Measurements from ENCODE around the gene COL5A1.
"Not testable (repeated sequence)": the region's sequence is repeated elsewhere in the genome, so short reads cannot be mapped to it uniquely, and the experiment has no call there.

Gene COL5A1

GRCh38 chr9:134692573-134692860 lies 50.9 kb downstream of the COL5A1 start:
- DNase-seq (ENCODE audit: low spot score) = no peak

GRCh38 chr9:134693011-134693410 lies 51.4 kb downstream of the COL5A1 start:
- DNase-seq (ENCODE audit: low spot score) = no peak

DNA sequence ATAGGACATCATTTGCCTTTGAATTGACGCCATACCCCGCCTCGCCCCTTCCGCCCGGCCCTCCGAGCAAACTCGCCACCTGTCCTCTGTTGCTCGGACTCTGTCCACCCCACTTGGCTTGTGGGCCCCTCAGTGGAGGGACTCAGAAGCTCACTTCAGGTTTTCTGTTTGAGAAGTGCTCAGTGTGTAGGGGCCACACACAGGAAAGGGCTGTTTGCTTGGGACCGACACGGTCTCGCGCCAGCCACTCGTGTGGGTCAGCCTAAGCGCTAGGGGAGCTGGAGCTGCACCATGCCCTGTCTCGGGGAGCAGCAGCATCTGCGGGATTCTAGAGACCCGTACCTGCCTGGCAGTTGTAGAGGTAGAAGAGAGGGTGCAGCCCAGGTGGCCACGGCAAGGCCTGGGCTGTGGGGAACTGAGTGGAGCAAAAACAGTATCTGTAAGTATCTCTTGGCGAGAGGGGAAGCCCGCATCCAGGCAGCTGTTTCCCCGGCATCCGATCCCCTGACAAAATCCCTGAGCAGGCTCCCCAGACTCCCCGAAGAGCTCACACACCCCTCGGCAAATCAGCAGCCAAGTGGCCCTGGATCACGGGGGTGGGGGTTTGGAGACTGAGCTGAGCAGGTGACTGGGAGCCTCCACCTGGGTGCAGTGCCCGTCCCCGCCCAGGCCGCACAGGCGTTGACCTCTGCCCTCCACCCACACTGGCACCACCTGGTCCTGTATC lies 52.2 kb downstream of the COL5A1 start:
- DNase-seq (ENCODE audit: low spot score) = no peak

DNA sequence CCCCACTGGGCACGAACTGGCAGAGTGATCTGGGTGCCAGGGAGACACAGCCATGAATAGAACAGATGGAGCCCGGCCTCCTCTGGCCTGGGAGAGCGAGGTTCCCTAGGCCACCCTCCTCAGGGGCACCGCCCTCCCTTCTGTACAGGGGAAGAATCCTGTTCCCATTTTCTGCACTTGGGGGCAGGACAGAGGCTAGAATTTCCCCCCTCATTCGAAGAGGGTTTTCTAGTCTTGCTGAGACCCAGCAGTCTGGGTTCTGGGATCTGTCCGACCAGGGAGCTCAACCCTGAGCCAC lies 52.7 kb downstream of the COL5A1 start:
- no peak for DNase-seq (ENCODE audit: low spot score)

- no peak for DNase-seq (ENCODE audit: low spot score)
Observed at GRCh38 chr9:134694714-134695113, 53.1 kb downstream of the COL5A1 start.

DNA sequence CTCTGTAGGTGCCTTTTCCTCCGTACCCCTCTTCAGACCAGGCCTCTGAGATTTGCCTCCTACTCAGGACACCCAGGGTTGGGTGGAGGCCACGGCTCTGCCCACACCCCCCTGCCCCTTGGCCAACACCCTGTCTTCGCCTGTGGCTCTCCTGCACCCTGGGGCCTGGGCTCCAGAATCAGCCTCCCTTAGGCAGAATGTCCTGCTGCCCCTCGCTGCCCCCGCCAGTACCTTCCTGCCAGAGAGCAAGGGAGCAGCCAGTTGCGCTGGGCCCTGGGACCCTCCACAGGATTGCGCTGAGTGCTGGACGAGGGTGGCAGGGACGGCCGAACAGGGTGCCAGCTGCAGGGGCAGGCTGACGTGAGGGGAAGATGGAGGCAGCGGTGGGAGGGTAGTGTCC lies 53.5 kb downstream of the COL5A1 start:
- DNase-seq (ENCODE audit: low spot score) = no peak

DNA sequence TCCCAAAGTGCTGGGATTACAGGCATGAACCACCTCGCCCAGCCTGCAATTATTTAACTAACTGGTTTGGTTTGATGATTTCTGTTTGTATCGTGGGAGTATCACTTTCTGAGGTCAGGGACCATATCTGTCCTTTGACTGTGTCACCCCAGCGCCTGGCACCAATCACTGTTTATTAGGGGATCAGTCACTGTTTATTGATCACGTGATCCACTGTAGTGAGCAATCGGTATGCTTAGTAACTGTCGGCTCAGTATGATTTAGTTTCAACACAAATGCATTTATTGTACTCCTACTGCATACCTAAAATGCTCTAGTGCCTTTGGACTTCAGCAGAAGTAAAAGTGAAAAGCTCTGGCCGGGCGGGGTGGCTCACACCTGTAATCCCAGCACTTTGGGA lies 54.8 kb downstream of the COL5A1 start:
- no peak for DNase-seq (ENCODE audit: low spot score)

GRCh38 chr9:134698111-134698510 lies 56.5 kb downstream of the COL5A1 start:
- DNase-seq (ENCODE audit: low spot score) = no peak

GRCh38 chr9:134698587-134699342 lies 57.2 kb downstream of the COL5A1 start:
- DNase-seq (ENCODE audit: low spot score) = peak; percentile 68

DNA sequence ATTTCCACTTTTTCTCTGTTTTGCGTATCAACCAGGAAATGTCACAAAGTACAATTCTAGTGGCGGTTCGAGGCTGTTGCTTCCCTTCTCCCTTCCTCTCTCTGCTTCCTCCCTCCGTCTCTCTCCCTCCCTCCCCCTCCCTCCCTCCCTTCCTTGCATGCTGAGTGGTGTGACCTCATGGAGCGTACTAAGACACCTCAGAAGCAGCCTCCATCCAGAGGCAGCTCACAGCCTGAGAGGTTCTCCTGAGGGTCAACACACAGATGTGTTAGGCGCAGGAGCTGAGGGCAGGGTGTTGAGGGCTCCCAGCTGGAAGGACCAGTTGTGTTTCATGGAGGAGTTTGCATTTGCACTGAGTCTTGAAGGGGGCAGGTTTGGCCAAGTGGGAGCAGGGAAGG lies 57.7 kb downstream of the COL5A1 start:
- no peak for DNase-seq (ENCODE audit: low spot score)

GRCh38 chr9:134700636-134701350 lies 59.2 kb downstream of the COL5A1 start:
- no peak for DNase-seq (ENCODE audit: low spot score)

DNA sequence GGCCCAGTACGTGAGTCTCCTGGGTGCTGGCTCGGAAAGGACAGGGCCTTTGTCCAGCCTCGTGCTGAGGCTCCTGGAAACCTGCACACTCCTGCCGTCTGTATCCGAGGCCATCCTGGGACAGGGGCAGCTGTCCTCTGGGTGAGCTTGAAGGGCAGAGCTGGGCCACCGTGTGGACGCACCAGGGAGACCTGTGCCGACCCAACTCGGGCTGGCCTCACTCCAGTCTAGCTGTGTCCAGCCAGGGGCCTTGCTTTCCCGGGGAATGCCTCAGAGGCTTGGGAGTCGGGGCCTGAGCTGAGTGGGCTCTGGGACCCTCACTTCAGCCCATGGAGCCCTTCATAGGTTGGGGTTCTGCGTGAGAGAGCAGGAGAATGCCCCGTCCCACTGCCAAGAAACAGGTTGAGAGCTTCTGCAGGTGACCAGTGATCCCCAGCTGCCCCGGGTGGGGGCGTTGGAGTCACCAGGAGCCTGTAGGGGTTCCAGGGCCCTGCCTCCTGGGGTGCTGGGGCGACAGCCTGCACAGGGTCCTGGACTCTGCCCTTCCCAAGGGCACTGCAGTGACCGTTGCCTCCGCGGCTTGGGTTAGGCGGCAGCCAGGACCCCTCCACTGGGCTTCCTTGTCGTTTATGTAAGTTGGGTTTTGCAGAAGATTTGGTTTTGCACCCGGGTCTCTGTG lies 60.1 kb downstream of the COL5A1 start:
- no peak for DNase-seq (ENCODE audit: low spot score)

- no peak for DNase-seq (ENCODE audit: low spot score)
Observed at GRCh38 chr9:134702291-134702690, 60.7 kb downstream of the COL5A1 start.

DNA sequence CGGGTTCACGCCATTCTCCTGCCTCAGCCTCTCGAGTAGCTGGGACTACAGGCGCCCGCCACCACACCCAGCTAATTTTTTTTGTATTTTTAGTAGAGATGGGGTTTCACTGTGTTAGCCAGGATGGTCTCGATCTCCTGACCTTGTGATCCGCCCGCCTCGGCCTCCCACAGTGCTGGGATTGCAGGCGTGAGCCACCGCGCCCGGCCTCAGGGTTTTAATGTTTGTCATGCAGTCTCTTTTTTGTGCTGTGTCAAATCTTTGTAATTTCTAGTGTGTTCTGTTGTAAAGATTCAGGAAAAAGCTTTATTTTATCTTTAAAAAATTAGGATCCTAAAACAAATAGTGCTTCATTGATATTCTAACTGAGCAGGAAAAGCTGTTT lies 62.1 kb downstream of the COL5A1 start:
- not testable (repeated sequence) for DNase-seq (ENCODE audit: low spot score)

- no peak for DNase-seq (ENCODE audit: low spot score)
Observed at GRCh38 chr9:134704498-134704897, 62.9 kb downstream of the COL5A1 start.

GRCh38 chr9:134705786-134706185 lies 64.2 kb downstream of the COL5A1 start:
- DNase-seq (ENCODE audit: low spot score) = no peak

DNA sequence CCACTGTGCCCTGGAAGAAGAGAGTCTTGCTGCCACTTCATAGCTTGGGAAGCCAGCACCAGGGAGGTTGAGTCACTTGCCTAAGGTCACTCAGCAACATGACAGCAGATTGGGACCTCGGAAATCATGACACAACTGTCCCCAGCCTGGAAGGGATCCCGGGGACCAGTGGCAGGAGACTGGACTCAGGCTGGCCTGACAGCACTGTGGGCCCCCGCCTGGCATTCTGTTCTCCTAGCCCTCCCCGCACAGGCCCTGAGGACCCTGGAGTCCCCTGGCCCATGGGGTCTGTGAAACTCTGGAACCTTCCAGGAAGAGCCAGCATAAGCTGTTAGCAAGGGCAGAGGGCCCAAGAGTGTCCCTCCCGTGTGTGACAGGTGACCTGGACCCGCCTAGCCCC lies 64.9 kb downstream of the COL5A1 start:
- no peak for DNase-seq (ENCODE audit: low spot score)

- DNase-seq (ENCODE audit: low spot score) = no peak
Observed at GRCh38 chr9:134707031-134707680, 65.6 kb downstream of the COL5A1 start.

DNA sequence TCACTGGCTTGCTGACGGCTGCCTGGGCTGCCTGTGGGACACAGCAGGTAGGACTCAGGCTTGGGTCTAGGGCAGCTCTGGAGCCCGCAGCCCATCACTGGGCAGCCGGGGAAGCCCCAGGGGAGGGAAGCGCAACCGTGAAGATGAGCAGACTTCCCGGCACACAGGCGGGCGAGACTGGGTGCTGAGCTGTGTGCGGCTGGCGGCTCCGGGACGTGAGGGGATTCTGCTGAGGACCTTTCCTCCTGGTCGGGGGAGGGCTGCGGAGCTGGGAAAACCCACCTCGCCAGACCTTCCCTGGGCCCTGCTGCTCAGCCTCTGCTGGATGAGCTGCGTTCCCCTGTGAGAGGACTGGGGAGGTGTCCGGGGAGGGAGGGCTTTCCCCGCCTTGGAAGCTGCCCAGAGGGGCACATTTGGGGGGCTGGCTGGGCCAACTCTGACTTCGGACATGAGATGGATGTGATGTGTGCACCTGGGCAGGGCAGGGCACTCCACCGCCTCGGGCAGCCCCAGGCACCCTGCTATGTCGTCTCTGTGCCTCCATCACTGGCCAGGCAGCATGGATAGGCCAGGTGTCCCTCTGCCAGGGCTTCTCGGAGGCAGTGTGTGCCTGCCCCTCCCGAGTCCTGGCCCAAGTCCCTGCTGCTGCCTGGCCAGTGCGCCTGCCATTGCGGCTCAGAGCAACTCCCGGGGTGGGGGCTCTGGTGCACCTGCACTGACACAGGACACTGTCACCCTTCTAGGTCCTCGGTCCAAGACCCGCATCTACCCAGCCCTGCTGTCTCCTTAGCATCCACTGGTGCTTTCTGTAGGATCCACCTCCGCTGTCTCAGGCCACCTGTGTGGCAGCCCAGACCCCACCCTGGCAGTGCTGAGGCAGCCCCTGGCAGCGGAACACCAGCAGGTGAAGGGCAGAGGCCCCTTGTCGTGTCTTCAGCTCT lies 66.4 kb downstream of the COL5A1 start:
- no peak for DNase-seq (ENCODE audit: low spot score)

DNA sequence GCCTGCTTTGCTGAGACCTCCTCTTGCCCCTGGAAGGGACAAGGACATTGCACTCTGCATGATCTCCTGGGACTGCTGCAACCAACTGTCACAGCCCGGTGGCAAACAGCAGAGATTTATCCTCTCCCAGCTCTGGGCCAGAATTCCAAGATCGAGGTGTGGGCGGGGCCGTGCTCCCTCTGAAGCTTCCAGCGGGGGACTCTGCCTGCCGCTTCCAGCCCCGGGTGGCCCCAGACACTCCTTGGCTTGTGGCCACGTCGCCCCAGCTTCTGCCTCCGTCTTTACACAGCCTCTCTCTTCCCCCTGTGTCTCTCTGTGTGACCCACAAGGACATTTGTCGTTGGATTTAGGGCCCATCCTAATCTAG lies 67.1 kb downstream of the COL5A1 start:
- DNase-seq (ENCODE audit: low spot score) = no peak

GRCh38 chr9:134709512-134710270 lies 68.1 kb downstream of the COL5A1 start:
- no peak for DNase-seq (ENCODE audit: low spot score)

Data from COLO829 (cell line).